Suppressor macrophage treated with lipopolysaccharide for 1 hour (primary cell): ENCODE measurements around the gene RHOF.
"Not testable (repeated sequence)": the region's sequence is repeated elsewhere in the genome, so short reads cannot be mapped to it uniquely, and the experiment has no call there.

Source experiments
- DNase-seq, 3 donors: peaks; one replicate each; pipeline ENCODE4 v3.0.0-alpha.2; 2020 to 2022

RHOF gene

DNA sequence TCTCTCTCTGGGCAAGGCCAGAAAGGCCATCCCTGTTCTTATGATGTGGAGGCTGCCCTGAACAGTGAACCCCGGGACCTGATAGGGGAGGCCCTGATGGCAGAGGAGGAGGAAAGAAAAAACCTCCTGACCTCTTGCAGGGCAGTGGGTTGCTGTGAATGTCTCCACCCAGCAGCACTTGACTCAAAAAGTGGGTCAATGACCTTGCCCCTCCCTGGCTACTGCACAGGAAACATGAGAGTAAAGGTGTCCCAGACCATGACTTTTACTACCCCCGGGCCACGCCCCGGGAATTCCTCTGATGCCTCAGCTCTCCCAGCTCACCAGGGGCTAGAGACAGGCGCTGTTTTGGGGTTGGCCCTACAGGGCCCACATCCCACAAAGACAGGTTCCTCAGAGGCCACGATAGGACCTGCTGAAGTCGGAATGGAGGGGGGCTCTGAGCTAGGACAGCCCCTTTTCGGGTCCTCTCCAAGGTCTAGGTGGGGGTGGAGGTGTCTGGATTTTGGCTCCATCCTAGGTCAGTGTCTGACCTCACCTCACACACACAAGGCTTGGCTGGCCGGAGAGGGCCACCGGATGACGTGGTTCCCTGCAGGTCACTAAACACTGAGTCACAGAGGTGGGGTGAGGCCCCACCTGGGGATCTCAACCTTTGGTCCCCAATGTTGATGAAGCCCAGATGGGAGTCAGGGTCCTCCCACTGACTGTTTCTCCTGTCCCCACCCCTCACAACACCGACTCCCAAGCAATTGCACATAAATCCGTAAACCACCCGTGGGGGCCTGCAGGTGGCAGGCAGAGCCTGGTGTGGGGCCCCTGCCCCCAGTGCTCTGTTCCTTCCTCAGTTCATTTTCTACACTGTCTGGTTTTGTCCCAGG lies 1.6 kb downstream of the RHOF start:
- peak; percentile 48 to 71 (median 50) for DNase-seq

GRCh38 chr12:121790785-121791184 lies 2.7 kb downstream of the RHOF start:
- not testable (repeated sequence) for DNase-seq

DNA sequence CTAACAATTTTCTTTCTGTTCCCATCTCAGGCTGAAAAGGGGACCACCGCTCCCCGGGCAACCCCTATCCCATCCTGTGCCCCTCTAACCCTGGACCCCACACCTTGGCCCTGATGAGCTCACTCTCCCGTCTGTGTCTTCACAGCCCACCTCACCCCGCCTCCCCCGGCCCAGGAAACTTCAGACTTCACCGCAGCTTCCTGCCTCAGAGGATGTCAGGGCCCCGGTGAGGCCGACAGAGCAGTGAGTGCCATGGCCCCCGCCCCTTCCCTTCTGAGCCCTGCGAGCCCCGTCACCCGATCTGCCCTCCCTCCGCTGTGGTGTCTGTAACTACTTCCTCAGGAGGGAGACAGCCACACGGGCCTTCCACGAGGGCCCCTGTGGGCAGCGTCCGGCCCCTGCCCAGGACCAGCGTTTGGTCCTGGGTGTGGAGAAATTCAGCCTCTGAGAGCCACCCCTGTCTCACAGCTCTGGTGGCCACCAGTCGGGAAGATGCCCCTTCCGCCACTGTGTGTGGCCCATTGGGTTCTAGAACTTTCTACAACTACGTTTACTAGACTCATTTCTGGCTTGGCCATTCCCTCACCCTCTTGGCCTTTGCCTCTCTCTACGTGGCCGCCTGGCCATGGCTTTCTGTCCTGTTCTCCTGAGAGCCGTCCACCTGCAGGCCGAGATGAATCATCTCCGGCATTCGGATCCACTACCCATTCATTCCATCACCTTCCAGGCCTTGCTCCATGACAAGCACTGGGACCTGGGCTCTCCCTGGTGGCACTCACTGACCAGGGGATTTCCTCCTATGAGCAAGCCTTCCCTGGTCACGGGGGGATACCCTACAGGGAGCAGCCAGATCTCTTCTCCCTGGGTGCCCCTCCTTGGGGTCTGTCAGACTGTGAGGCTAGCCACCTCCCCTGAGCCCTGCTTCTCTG lies 3.4 kb downstream of the RHOF start:
- peak; percentile 88 to 93 (median 91) for DNase-seq

DNA sequence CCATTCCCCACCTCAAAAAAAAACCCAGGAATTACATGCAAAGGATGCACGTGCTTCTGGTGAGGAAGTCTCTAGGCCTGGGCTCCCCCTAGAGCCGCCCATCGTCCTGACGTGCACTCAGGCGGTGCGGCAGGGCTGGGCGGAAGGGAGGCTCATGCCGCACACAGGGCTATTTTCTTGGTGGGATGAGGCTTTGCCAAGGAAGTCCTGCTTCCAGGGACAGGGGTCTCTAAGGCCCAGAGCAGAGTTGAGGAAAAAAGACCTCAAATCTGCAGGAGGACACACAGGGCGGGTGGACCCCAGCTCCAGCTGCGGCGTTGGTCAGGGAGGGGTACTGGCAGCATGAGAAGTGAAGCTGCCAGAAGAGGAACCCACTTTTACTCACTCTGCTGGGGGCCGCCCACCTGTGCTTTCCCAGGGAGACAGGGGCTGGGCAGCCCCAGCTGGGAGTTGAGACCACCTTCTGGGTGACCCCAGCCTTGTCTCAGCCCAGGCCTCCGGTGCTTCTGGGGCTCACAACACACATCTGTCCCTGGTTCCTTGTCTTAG lies 4.2 kb downstream of the RHOF start:
- DNase-seq: peak; percentile 93 to 94 (median 93)

GRCh38 chr12:121788176-121788818 lies 5.2 kb downstream of the RHOF start:
- DNase-seq: peak; percentile 60 to 71 (median 61)

GRCh38 chr12:121787063-121788025 lies 6.1 kb downstream of the RHOF start:
- no peak for DNase-seq

- DNase-seq: peak; percentile 68 to 83 (median 80)
Measured at GRCh38 chr12:121786440-121786825, 7.1 kb downstream of the RHOF start.

- DNase-seq: peak; percentile 89 to 98 (median 96)
Measured at GRCh38 chr12:121784460-121784859, 9.0 kb downstream of the RHOF start.

- DNase-seq: peak in 1 of 3 donors; percentile 29
Measured at GRCh38 chr12:121783766-121784165, 9.7 kb downstream of the RHOF start.

- peak; percentile 95 to 97 (median 96) for DNase-seq
Measured at GRCh38 chr12:121781998-121782979, 11.2 kb downstream of the RHOF start.

DNA sequence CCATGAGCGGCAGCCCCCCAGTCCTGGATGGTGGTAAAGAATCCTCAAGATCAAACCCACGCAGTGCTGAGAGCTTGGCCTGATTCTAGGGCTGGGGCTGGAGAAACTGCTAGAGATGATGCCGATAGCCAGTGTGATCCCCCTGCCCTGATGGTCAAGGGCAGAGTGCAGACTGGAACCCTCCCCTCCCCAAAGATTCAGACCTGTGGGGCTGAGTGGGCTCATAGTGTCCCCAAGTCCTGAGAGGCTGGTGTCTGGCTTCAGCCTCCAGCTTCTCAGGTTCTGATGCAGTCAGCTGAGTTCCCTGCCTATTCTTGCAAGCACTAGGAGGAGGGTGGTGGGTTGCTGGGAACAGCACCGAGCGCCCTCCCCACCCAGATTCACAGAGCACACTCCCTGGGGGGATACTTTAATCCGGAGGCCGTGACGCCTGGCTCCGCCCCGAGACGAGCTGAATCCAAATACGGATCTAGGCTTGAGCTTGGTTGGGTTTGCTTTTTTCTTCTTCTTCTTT lies 11.9 kb downstream of the RHOF start:
- DNase-seq: no peak

GRCh38 chr12:121780429-121780828 lies 13.1 kb downstream of the RHOF start:
- DNase-seq: peak in 1 of 3 donors; percentile 14

DNA sequence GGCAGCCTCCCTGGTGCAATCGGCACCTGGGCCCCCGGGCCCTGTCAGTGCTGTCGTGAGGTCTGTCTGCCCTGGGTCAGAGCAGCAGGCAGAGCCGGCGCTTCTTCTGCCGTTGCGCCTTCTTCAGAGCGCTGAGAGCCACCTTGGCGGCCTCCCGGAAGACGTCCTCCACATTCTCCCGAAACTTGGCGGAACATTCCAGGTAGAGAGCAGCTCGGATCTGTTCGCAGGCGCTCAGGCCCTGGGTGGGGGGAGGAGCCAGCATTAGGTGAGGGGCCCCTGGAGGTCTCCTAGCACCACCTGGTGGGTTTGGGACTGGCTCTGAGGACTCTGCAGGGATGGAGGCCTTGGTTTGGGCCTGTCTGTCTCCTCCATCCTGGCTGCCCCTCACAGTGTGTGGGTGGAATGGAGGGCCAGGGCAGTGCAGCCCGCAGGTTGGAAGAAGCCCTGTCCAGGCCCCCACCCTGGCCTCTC lies 14.0 kb downstream of the RHOF start:
- peak in 1 of 3 donors; percentile 16 for DNase-seq

DNA sequence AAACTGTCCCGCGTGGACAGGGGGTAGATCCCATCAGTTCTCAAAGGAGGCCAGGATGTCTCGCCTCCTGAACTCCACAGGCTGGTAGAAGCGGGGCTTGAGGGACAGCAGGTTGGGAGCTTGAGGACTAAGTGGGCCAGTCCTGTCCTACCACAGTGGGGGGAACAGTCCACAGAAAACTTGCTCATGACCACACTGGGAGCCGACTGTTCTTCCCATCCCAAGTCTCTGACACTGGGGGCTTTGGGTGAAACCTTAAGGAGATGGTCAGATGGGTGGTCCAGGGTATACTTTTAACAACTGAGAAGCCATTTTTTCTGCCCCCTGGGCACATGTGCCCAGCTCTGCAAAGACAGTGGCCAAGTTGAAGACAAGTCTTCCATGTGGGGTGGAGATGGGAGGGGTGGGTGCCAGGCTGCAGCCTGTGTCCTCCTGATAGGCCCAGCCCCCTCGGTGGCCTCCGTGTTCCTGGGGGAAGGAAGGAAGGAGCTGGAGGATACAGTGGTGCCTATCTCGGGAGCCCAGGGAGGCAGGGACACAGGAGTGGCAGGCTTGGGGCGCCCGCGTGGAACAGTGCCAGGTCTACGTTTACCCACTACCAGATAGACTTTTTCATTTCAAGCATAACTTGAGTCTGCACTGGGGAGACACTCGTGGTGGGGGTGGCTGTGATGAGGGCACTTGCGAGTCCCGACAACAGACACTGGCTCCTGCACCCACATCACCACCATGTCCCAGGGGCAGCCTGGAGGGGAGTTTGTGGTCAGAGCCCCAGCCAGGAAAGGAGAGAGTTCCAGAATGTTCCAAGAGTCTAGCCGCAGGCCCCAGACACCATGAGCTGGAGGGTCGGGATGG lies 14.7 kb downstream of the RHOF start:
- DNase-seq: peak in 1 of 3 donors; percentile 17

GRCh38 chr12:121776190-121777098 lies 17.0 kb downstream of the RHOF start:
- peak; percentile 87 to 95 (median 92) for DNase-seq

DNA sequence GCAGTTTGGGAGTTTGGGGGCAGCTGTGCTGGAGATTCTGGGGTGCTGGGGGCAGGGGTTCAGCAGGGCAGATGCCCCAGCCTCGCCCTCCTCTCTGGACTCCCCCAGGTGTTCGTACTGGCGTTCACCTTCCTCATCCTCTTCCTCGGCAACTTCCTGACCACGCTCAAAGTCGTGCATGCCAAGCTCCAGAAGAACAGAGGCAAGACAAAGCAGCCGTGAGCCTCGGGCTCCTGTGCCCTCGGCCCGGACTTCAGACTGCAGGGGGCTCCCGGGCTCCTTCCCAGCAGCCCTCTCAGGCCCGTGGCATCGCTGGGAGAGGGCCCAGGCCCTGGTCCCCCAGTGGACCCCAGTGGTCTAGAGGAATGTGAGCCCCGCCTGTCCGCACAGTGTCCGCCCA lies 18.0 kb downstream of the RHOF start:
- peak in 1 of 3 donors; percentile 15 for DNase-seq

DNA sequence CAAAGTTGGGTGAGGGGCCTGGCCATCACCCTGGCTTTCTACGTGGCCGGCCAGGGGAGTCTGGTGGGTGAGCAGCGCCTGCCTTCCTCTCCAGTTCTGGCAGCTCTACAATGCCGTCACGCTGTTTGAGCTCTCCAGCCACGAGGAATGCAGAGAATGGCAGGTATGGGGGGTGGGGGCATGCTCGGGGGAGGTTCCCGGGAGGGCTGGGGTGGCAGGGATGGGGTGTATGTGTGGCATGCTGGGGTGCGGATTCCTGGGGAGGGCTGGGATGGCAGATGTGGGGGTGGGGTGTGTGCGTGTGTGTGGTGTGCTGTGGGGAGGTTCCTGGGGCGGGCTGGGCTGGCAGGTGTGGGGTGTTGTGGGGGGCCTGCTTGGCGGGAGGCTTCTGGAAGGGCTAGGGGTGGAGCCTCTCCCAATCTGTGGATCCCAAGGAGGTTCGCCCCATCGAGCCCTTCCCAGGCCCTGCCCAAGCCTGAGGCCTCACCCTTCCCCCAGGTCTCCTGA lies 18.5 kb downstream of the RHOF start:
- DNase-seq: no peak
